IPS-18c (cell line): ENCODE data around the gene LECT2.

ENCODE experiments used
- H3K4me3 ChIP-seq: 2 replicates; pipeline ENCODE4 v1.7.0; 2013; ENCODE audit warnings: low read depth, mild to moderate bottlenecking, low read length, moderate library complexity; ENCODE audit not compliant: insufficient read depth
- H3K9me3 ChIP-seq: one replicate; pipeline ENCODE4 v1.6.1; 2013; ENCODE audit warnings: mild to moderate bottlenecking, low read length, moderate library complexity; ENCODE audit not compliant: control insufficient read depth, insufficient read depth

Gene LECT2

GRCh38 chr5:135913713-135914626 lies 40.8 kb downstream of the LECT2 start:
- H3K9me3 ChIP-seq, result no peaks in the 10 kb centered on the region
- no peak overlapping the region for H3K4me3 ChIP-seq

GRCh38 chr5:135905144-135905543 lies 49.6 kb downstream of the LECT2 start:
- H3K9me3 ChIP-seq, result no peaks in the 10 kb centered on the region
- no peak overlapping the region for H3K4me3 ChIP-seq

GRCh38 chr5:135901633-135902032 lies 53.1 kb downstream of the LECT2 start:
- no peak overlapping the region for H3K4me3 ChIP-seq
- H3K9me3 ChIP-seq, result no peaks in the 10 kb centered on the region

- Histone ChIP-seq H3K4me3 (no peak overlapping the region), H3K9me3 (no peaks in the 10 kb centered on the region)
Measured at GRCh38 chr5:135900276-135900675, 54.5 kb downstream of the LECT2 start.

- Histone ChIP-seq H3K9me3 (no peaks in the 10 kb centered on the region), H3K4me3 (no peak overlapping the region)
Measured at GRCh38 chr5:135898651-135899050, 56.1 kb downstream of the LECT2 start.
